ENCODE measurements around the gene CD72.

Gene CD72

DNA sequence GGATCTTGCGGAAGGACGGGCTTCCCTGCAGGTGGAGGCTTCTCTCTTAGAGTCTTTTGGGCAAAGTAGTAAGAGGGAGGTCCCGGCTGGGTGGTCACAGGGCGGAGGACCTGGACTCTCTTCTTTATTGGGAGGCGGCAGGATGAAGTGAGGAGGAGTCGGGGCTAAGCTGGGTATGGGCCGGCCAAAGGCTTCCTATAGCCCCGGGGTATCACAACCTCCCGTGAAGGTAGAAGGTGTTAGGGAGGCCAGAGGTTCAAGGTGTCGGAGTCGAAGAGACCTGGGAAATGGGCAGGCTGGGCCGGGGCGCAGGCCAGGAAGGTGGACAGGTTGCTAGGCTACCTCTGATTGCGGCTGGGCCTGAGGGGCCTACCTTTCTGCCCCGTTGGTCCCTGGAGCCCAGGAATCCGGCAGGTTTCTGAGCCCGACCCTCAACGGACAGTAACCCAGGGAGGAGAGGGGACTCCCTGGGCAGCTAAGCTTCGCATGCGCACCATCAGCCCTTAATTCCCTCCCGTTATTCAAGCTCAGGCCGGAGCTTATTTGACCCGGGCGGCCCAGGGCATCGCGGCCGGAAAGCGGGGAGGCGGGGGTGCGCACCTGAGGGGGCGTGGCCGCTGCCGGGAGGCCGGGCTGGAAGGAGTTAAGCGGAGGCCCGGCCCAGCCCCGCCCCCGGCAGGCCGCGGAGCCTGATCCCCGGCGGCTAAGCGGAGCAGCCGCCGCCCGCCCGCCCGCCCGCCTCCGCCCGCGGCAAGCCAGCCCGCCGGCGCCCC is 13.4 kb downstream of the CD72 start, which contains the start of gene TESK1:
Gene TESK1, plus strand, starts transcription at position 685 of the 773 bp plus-strand sequence. CDS start 358 bp downstream, outside the sequence.
- TF ChIP-seq, protein P1, sequence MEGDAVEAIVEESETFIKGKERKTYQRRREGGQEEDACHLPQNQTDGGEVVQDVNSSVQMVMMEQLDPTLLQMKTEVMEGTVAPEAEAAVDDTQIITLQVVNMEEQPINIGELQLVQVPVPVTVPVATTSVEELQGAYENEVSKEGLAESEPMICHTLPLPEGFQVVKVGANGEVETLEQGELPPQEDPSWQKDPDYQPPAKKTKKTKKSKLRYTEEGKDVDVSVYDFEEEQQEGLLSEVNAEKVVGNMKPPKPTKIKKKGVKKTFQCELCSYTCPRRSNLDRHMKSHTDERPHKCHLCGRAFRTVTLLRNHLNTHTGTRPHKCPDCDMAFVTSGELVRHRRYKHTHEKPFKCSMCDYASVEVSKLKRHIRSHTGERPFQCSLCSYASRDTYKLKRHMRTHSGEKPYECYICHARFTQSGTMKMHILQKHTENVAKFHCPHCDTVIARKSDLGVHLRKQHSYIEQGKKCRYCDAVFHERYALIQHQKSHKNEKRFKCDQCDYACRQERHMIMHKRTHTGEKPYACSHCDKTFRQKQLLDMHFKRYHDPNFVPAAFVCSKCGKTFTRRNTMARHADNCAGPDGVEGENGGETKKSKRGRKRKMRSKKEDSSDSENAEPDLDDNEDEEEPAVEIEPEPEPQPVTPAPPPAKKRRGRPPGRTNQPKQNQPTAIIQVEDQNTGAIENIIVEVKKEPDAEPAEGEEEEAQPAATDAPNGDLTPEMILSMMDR (IDR thresholded peaks at IDR 0.05; ENCODE audit: low read length): no peak
- TF ChIP-seq EZH2 (optimal IDR thresholded peaks at IDR 0.05; ENCODE audit: low read depth, low read length): no peak
- no peak for TF ChIP-seq EZH2phosphoT487 (IDR thresholded peaks at IDR 0.05; ENCODE audit: low read length)
- Histone ChIP-seq H3K4me2 (ENCODE audit: low read depth, low read length) (peak within 1 kb of the TSS; percentile 82), H3K27ac (ENCODE audit: low read length) (peak within 1 kb of the TSS; percentile 62; the same call in 1 of the 2 replicates), H3K79me2 (ENCODE audit: low read length) (peaks cover 15% of the 10 kb centered on the region), H3K4me3 (ENCODE audit: low read length) (peak within 1 kb of the TSS; percentile 78), H3K27me3 (replicated peaks; ENCODE audit: insufficient read depth, low read length) (no peaks in the 10 kb centered on the region), H3K4me1 (ENCODE audit: low read length) (peaks cover 16% of the 10 kb centered on the region), H3K36me3 (replicated peaks; ENCODE audit: insufficient read depth, low read length) (no peaks in the 10 kb centered on the region), H3K9me3 (replicated peaks; ENCODE audit: insufficient read depth, low read length) (no peaks in the 10 kb centered on the region), H3F3A (ENCODE audit: insufficient read depth, low read length) (peaks cover 6% of the 10 kb centered on the region), H2AFZ (ENCODE audit: low read length) (peak within 1 kb of the TSS; percentile 83), H4K20me1 (ENCODE audit: insufficient read depth, low read length) (no peaks in the 10 kb centered on the region), H3K9ac (ENCODE audit: low read length) (peak within 1 kb of the TSS; percentile 55; the same call in 1 of the 2 replicates), H3K9me2 (replicated peaks; ENCODE audit: insufficient read depth, low read length) (no peaks in the 10 kb centered on the region)
- peak; percentile 91 for DNase-seq

DNA sequence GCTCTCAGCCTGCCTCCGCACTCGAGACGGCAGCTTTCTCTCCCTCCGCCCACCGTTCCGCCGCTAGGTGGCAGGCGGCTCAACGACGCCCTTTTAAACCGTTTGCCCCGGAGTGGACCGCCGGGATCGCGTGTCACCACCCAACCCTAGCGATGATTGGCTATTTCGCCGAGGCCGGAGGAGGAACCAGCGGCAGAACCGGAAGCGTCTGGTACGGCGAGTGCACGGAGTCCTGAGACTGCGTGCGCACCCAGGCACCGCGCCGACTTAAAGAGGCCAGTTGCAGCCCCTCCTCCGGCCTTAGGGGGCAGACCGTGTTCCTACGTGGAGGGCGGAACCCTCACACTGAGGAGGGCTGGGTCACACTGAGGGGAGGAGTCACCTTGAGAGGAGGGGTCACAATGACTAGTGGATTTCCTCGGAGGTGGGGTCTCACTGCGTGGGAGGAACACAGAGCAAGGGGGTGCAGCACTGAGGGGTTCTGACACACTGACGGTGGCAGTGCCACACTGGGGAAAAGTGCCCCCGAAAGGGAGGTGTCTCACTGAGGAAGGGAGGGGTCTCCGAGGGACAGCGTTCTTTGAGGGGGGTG is 14.1 kb downstream of the CD72 start:
- no peaks in the 10 kb centered on the region for H3K9me2 ChIP-seq (replicated peaks; ENCODE audit: insufficient read depth, low read length)
- H3K36me3 ChIP-seq (replicated peaks; ENCODE audit: insufficient read depth, low read length): no peaks in the 10 kb centered on the region
- H4K20me1 ChIP-seq (ENCODE audit: insufficient read depth, low read length): no peaks in the 10 kb centered on the region
- H3K79me2 ChIP-seq (ENCODE audit: low read length): peaks cover 15% of the 10 kb centered on the region
- H3K4me3 ChIP-seq (ENCODE audit: low read length): peak overlapping the region; percentile 68
- H3F3A ChIP-seq (ENCODE audit: insufficient read depth, low read length): peaks cover 6% of the 10 kb centered on the region
- peak overlapping the region; percentile 62; the same call in 1 of the 2 replicates for H3K27ac ChIP-seq (ENCODE audit: low read length)
- TF ChIP-seq, protein P1 (IDR thresholded peaks at IDR 0.05; ENCODE audit: low read length): peak; percentile 93
- no peak for TF ChIP-seq EZH2 (optimal IDR thresholded peaks at IDR 0.05; ENCODE audit: low read depth, low read length)
- peaks cover 22% of the 10 kb centered on the region for H3K4me1 ChIP-seq (ENCODE audit: low read length)
- H3K27me3 ChIP-seq (replicated peaks; ENCODE audit: insufficient read depth, low read length): no peaks in the 10 kb centered on the region
- peak overlapping the region; percentile 47; the same call in 1 of the 2 replicates for H3K9ac ChIP-seq (ENCODE audit: low read length)
- peak; percentile 100 for DNase-seq
- H3K9me3 ChIP-seq (replicated peaks; ENCODE audit: insufficient read depth, low read length): no peaks in the 10 kb centered on the region
- peak overlapping the region; percentile 83 for H2AFZ ChIP-seq (ENCODE audit: low read length)
- H3K4me2 ChIP-seq (ENCODE audit: low read depth, low read length): peak overlapping the region; percentile 82

DNA sequence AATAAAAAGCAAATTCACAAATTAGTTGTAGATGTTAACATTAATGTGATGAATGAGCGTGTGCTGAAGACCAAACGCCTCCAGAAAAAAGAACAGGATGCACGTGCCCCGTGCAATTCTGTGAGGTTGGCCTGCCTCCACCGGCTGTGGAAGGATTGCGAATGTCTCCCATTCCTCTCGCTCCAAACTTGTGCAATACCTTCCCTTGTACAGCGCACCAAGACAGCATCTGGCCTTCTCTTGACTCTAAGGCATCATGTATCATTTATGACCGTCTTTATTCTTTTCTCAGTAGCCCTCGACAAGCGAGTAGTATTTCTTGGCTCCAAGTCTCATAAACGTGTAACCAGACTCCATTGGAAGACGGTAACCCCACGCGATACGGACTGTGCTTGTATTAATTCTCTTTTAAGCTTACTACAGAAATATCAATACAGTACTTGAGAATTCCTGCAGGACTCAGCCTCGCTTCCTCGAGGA is 14.7 kb downstream of the CD72 start:
- Histone ChIP-seq H3K27ac (ENCODE audit: low read length) (no peak overlapping the region; the same call in 1 of the 2 replicates), H3K4me2 (ENCODE audit: low read depth, low read length) (peak overlapping the region; percentile 52), H3K4me1 (ENCODE audit: low read length) (peaks cover 26% of the 10 kb centered on the region), H3K9me3 (replicated peaks; ENCODE audit: insufficient read depth, low read length) (no peaks in the 10 kb centered on the region), H3K36me3 (replicated peaks; ENCODE audit: insufficient read depth, low read length) (no peaks in the 10 kb centered on the region), H3K27me3 (replicated peaks; ENCODE audit: insufficient read depth, low read length) (no peaks in the 10 kb centered on the region), H2AFZ (ENCODE audit: low read length) (peak overlapping the region; percentile 47), H3K79me2 (ENCODE audit: low read length) (peaks cover 15% of the 10 kb centered on the region), H3K9ac (ENCODE audit: low read length) (no peak overlapping the region; the same call in 1 of the 2 replicates), H4K20me1 (ENCODE audit: insufficient read depth, low read length) (no peaks in the 10 kb centered on the region), H3K9me2 (replicated peaks; ENCODE audit: insufficient read depth, low read length) (no peaks in the 10 kb centered on the region), H3K4me3 (ENCODE audit: low read length) (peak overlapping the region; percentile 39), H3F3A (ENCODE audit: insufficient read depth, low read length) (peaks cover 6% of the 10 kb centered on the region)
- no peak for DNase-seq
- no peak for TF ChIP-seq EZH2 (optimal IDR thresholded peaks at IDR 0.05; ENCODE audit: low read depth, low read length)
- TF ChIP-seq, protein P1 (IDR thresholded peaks at IDR 0.05; ENCODE audit: low read length): no peak
- TF ChIP-seq EZH2phosphoT487 (IDR thresholded peaks at IDR 0.05; ENCODE audit: low read length): no peak
